Naive thymus-derived CD8-positive, alpha-beta T cell (primary cell): ENCODE results near the gene AGBL2. TPM values are rescaled to one million over a fixed set of nuclear protein-coding genes. Genes with fewer than 3 reads are reported as not detected.
"Not testable (repeated sequence)": the region's sequence is repeated elsewhere in the genome, so short reads cannot be mapped to it uniquely, and the experiment has no call there.

ENCODE experiments used
- ATAC-seq, 2 donors: fragments of 150-1000 bp; cut with Tn5 transposase in 1 of 2; sonication (Bioruptor Pico), chemical (Tn5 transposase) in 1 of 2; 1 replicate in 1 of 2; 2 replicates in 1 of 2; pipeline ENCODE4 v1.10.0; 2021; ENCODE audit warnings: mild to moderate bottlenecking in 2 of 2, moderate library complexity in 2 of 2
- POLR2A ChIA-PET: fragments of 350-600 bp; sonication (Branson Sonifier 250); formaldehyde crosslinking; loops from one replicate; lab custom pipeline; 2021; ENCODE audit warnings: antibody characterized with exemption; lab: Charles Lee
- DNase-seq, 10 donors: peaks; one replicate each; pipeline versions ENCODE4 v3.0.0 to v3.0.0-alpha.2; 2020 to 2022
- H3K27ac Mint-ChIP-seq, 10 donors: one replicate each; pipeline ENCODE4 v1.8.0; 2020 to 2022; ENCODE audit warnings: mild to moderate bottlenecking in 10 of 10, mixed read lengths in 10 of 10, moderate library complexity in 4 of 10, inconsistent platforms in 1 of 10
- H3K27me3 Mint-ChIP-seq, 5 donors: one replicate each; pipeline ENCODE4 v1.8.0; 2021 to 2022; ENCODE audit warnings: mixed read lengths in 5 of 5
- H3K36me3 Mint-ChIP-seq, 3 donors: one replicate each; pipeline ENCODE4 v1.8.0; 2020 to 2022; ENCODE audit warnings: mixed read lengths in 3 of 3, mild to moderate bottlenecking in 2 of 3, inconsistent platforms in 1 of 3
- H3K4me1 Mint-ChIP-seq, 4 donors: one replicate each; pipeline ENCODE4 v1.8.0; 2021 to 2022; ENCODE audit warnings: mixed read lengths in 4 of 4
- H3K4me3 Mint-ChIP-seq, 10 donors: one replicate each; pipeline ENCODE4 v1.8.0; 2020 to 2022; ENCODE audit warnings: mild to moderate bottlenecking in 10 of 10, mixed read lengths in 10 of 10, moderate library complexity in 6 of 10, inconsistent platforms in 1 of 10
- H3K9me3 Mint-ChIP-seq, 9 donors: one replicate each; pipeline ENCODE4 v1.8.0; 2020 to 2022; ENCODE audit warnings: mixed read lengths in 9 of 9, mild to moderate bottlenecking in 3 of 9, inconsistent platforms in 1 of 9, moderate library complexity in 1 of 9
- polyA plus RNA-seq, 3 donors: library from polyadenylated mRNA; unstranded; fragments of 300-500 nt; fragmentation: Illumina TruSeq; gene quantifications; one replicate each; pipeline ENCODE4 v1.2.3, GENCODE V29; 2021
- total RNA-seq, 8 experiments: library from RNA in 2 of 8; stranded (reverse) in 2 of 8; gene quantifications; one replicate each; pipeline ENCODE4 v1.2.3 and lab custom pipeline; 2021 to 2026

AGBL2 gene
- total and polyA plus RNA-seq, 5 experiments from 2014 or later = 1.5 to 12.1 (median 2.9) TPM

- Mint-ChIP-seq H3K9me3 (peaks cover 0 to 12% (median 6%) of the 10 kb centered on the region in 9 donors), H3K27ac (no peak overlapping the region), H3K27me3 (no peaks in the 10 kb centered on the region), H3K36me3 (peaks cover 0 to 1% (median 0%) of the 10 kb centered on the region in 3 donors), H3K4me3 (no peak overlapping the region), H3K4me1 (no peaks in the 10 kb centered on the region)
- ATAC-seq = no peak
- DNase-seq = no peak
- POLR2A ChIA-PET = no interaction called here
Measured at GRCh38 chr11:47656260-47656885, 58.8 kb downstream of the AGBL2 start.

GRCh38 chr11:47651818-47652469, 63.2 kb downstream of the AGBL2 start:
- Mint-ChIP-seq H3K4me3 (no peak overlapping the region), H3K9me3 (peaks cover 0 to 12% (median 6%) of the 10 kb centered on the region in 9 donors), H3K36me3 (peaks cover 0 to 1% (median 0%) of the 10 kb centered on the region in 3 donors), H3K27ac (no peak overlapping the region), H3K4me1 (no peaks in the 10 kb centered on the region), H3K27me3 (no peaks in the 10 kb centered on the region)
- POLR2A ChIA-PET = interaction anchor here (0.7 kb wide), 1 partner anchor 9 kb away, joined by 3 read pairs; no protein-coding TSS in a partner anchor
- DNase-seq (no peak), ATAC-seq (no peak)

GRCh38 chr11:47649276-47649675, 65.9 kb downstream of the AGBL2 start:
- Mint-ChIP-seq H3K27ac (no peak overlapping the region), H3K36me3 (peaks cover 0 to 1% (median 0%) of the 10 kb centered on the region in 3 donors), H3K4me3 (no peak overlapping the region), H3K27me3 (no peaks in the 10 kb centered on the region), H3K4me1 (peaks cover 0 to 1% (median 0%) of the 10 kb centered on the region in 4 donors), H3K9me3 (peaks cover 0 to 12% (median 6%) of the 10 kb centered on the region in 9 donors)
- ATAC-seq (no peak), DNase-seq (no peak)
- POLR2A ChIA-PET = no interaction called here

GRCh38 chr11:47646019-47646418, 69.2 kb downstream of the AGBL2 start:
- POLR2A ChIA-PET = no interaction called here
- no peak for DNase-seq
- H3K9me3 Mint-ChIP-seq = no peaks in the 10 kb centered on the region
- no peak for ATAC-seq
- H3K4me1 Mint-ChIP-seq = peaks cover 6 to 19% (median 14%) of the 10 kb centered on the region in 4 donors
- no peaks in the 10 kb centered on the region for H3K36me3 Mint-ChIP-seq
- H3K4me3 Mint-ChIP-seq = no peak overlapping the region
- H3K27me3 Mint-ChIP-seq = no peaks in the 10 kb centered on the region
- peak overlapping the region in 1 of 10 donors; percentile 79 for H3K27ac Mint-ChIP-seq

- Mint-ChIP-seq H3K27me3 (no peaks in the 10 kb centered on the region), H3K4me3 (no peak overlapping the region), H3K27ac (no peak overlapping the region), H3K4me1 (peaks cover 8 to 24% (median 18%) of the 10 kb centered on the region in 4 donors), H3K36me3 (no peaks in the 10 kb centered on the region), H3K9me3 (no peaks in the 10 kb centered on the region)
- POLR2A ChIA-PET = no interaction called here
- DNase-seq (no peak), ATAC-seq (no peak)
Measured at GRCh38 chr11:47645500-47645899, 69.7 kb downstream of the AGBL2 start.

GRCh38 chr11:47642099-47642855, 72.9 kb downstream of the AGBL2 start, which contains the start of gene MTCH2:
TSS of gene MTCH2 (minus strand) at chr11:47642559. CDS start at chr11:47642465, 94 bp downstream.
- Mint-ChIP-seq H3K36me3 (peaks cover 0 to 21% (median 6%) of the 10 kb centered on the region in 3 donors), H3K27ac (peak within 1 kb of the TSS; percentile 83 to 99 (median 98)), H3K4me1 (peaks cover 9 to 35% (median 24%) of the 10 kb centered on the region in 4 donors), H3K4me3 (peak within 1 kb of the TSS; percentile 88 to 99 (median 94)), H3K9me3 (no peaks in the 10 kb centered on the region), H3K27me3 (no peaks in the 10 kb centered on the region)
- DNase-seq = peak; percentile 93 to 97 (median 95)
- peak; percentile 85 to 88 for ATAC-seq
- POLR2A ChIA-PET = interaction anchor here (0.6 to 1.6 kb wide), 4 partner anchors 51 to 125 kb away, joined by 3 to 8 read pairs (median 4); partner anchors contain the start of genes CELF1 and FNBP4

GRCh38 chr11:47641600-47642098, 73.5 kb downstream of the AGBL2 start:
- POLR2A ChIA-PET = interaction anchor here (0.6 to 0.9 kb wide), 3 partner anchors 51 to 122 kb away, joined by 3 to 4 read pairs (median 3); no protein-coding TSS in a partner anchor
- Mint-ChIP-seq H3K9me3 (no peaks in the 10 kb centered on the region), H3K4me3 (peak overlapping the region; percentile 88 to 99 (median 92)), H3K36me3 (peaks cover 0 to 26% (median 6%) of the 10 kb centered on the region in 3 donors), H3K4me1 (peaks cover 9 to 35% (median 24%) of the 10 kb centered on the region in 4 donors), H3K27ac (peak overlapping the region; percentile 81 to 98 (median 97)), H3K27me3 (no peaks in the 10 kb centered on the region)
- ATAC-seq = no peak
- no peak for DNase-seq

GRCh38 chr11:47640506-47640905, 74.7 kb downstream of the AGBL2 start:
- H3K4me3 Mint-ChIP-seq = peak overlapping the region in 8 of 10 donors; percentile 88 to 99 (median 93)
- POLR2A ChIA-PET = interaction anchor here (1.2 kb wide), 1 partner anchor 22 kb away, joined by 3 read pairs; no protein-coding TSS in a partner anchor
- H3K27me3 Mint-ChIP-seq, ATAC-seq, DNase-seq, H3K9me3 Mint-ChIP-seq: not testable (repeated sequence)
- H3K27ac Mint-ChIP-seq = peak overlapping the region in 4 of 10 donors; percentile 21 to 96 (median 46)
- peaks cover 8 to 35% (median 24%) of the 10 kb centered on the region in 4 donors for H3K4me1 Mint-ChIP-seq
- H3K36me3 Mint-ChIP-seq = peaks cover 0 to 35% (median 6%) of the 10 kb centered on the region in 3 donors

- Mint-ChIP-seq H3K36me3 (peaks cover 0 to 74% (median 22%) of the 10 kb centered on the region in 3 donors), H3K4me1 (peaks cover 4 to 18% (median 13%) of the 10 kb centered on the region in 4 donors)
- H3K27me3 Mint-ChIP-seq, H3K27ac Mint-ChIP-seq, ATAC-seq, H3K9me3 Mint-ChIP-seq, POLR2A ChIA-PET, DNase-seq, H3K4me3 Mint-ChIP-seq: not testable (repeated sequence)
Measured at GRCh38 chr11:47636331-47636730, 78.8 kb downstream of the AGBL2 start.

GRCh38 chr11:47631473-47631872, 83.7 kb downstream of the AGBL2 start:
- POLR2A ChIA-PET = no interaction called here
- Mint-ChIP-seq H3K9me3 (no peaks in the 10 kb centered on the region), H3K4me3 (no peak overlapping the region), H3K27me3 (no peaks in the 10 kb centered on the region), H3K36me3 (peaks cover 4 to 91% (median 36%) of the 10 kb centered on the region in 3 donors), H3K27ac (peak overlapping the region in 1 of 10 donors; percentile 39), H3K4me1 (no peaks in the 10 kb centered on the region)
- ATAC-seq = no peak
- no peak for DNase-seq

- H3K4me1 Mint-ChIP-seq = no peaks in the 10 kb centered on the region
- no peak overlapping the region for H3K27ac Mint-ChIP-seq
- no peaks in the 10 kb centered on the region for H3K9me3 Mint-ChIP-seq
- POLR2A ChIA-PET = no interaction called here
- H3K27me3 Mint-ChIP-seq = no peaks in the 10 kb centered on the region
- H3K36me3 Mint-ChIP-seq = peaks cover 8 to 88% (median 29%) of the 10 kb centered on the region in 3 donors
- DNase-seq (no peak), ATAC-seq (no peak)
- no peak overlapping the region for H3K4me3 Mint-ChIP-seq
Measured at GRCh38 chr11:47628026-47628425, 87.1 kb downstream of the AGBL2 start.

GRCh38 chr11:47626234-47626633, 88.9 kb downstream of the AGBL2 start:
- H3K4me3 Mint-ChIP-seq = no peak overlapping the region
- H3K27me3 Mint-ChIP-seq = no peaks in the 10 kb centered on the region
- no peaks in the 10 kb centered on the region for H3K4me1 Mint-ChIP-seq
- H3K27ac Mint-ChIP-seq = no peak overlapping the region
- ATAC-seq (no peak), DNase-seq (no peak)
- H3K36me3 Mint-ChIP-seq = peaks cover 8 to 86% (median 24%) of the 10 kb centered on the region in 3 donors
- H3K9me3 Mint-ChIP-seq = no peaks in the 10 kb centered on the region
- POLR2A ChIA-PET = interaction anchor here (0.6 kb wide), 1 partner anchor 47 kb away, joined by 3 read pairs; no protein-coding TSS in a partner anchor
